Measurements from ENCODE around the gene PRR7.

DNA sequence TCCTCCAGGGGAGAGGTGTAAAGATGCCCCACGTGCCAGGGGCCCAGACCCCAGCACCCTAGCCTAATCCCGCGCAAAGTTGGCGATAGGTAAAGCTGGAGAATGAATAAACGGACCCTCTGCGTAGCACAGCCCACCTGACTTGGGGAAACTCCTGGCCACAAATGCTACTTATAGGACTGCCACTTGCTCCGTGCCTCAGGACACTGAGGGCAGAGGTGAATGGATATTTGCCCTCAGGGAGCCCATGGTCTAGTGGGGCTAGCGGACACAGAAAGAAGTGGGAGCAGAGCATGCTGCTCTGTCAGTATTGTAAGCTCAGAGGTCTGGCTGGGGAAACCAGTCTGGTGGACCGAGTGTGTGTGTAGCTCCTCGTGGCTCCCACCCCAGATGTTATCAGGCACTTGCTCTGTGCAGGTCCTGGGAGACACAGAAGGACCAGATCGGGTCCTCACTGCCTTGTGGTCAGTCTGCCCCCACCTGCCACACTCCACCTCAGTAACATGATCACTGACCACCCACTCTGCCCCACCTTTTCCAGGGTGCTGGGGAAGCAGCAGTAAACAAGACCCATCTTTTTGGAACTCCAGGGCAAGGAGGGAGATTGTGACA lies 19.3 kb upstream of the PRR7 start:
- TF ChIP-seq, protein P1, sequence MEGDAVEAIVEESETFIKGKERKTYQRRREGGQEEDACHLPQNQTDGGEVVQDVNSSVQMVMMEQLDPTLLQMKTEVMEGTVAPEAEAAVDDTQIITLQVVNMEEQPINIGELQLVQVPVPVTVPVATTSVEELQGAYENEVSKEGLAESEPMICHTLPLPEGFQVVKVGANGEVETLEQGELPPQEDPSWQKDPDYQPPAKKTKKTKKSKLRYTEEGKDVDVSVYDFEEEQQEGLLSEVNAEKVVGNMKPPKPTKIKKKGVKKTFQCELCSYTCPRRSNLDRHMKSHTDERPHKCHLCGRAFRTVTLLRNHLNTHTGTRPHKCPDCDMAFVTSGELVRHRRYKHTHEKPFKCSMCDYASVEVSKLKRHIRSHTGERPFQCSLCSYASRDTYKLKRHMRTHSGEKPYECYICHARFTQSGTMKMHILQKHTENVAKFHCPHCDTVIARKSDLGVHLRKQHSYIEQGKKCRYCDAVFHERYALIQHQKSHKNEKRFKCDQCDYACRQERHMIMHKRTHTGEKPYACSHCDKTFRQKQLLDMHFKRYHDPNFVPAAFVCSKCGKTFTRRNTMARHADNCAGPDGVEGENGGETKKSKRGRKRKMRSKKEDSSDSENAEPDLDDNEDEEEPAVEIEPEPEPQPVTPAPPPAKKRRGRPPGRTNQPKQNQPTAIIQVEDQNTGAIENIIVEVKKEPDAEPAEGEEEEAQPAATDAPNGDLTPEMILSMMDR (IDR thresholded peaks at IDR 0.05): no peak
- no peak for TF ChIP-seq EP300 (IDR thresholded peaks at IDR 0.05)
